PFSK-1 (cell line): ENCODE results near the gene ITGAL.

Experiments used
- FOXP2 ChIP-seq: optimal IDR thresholded peaks from 2 replicates; pipeline ENCODE3; 2011; ENCODE audit warnings: borderline replicate concordance, control low read depth, inconsistent platforms; ENCODE audit not compliant: insufficient read depth; ENCODE audit errors: extremely low read length, extremely low read depth
- POLR2AphosphoS5 ChIP-seq: IDR thresholded peaks from 2 replicates; pipeline ENCODE4 v1.6.1; 2012; ENCODE audit warnings: low read depth, mild to moderate bottlenecking, control low read depth, low read length, moderate library complexity
- REST ChIP-seq, 2 experiments: IDR thresholded peaks; 2 replicates each; pipeline versions ENCODE4 v1.6.1 to v1.8.0; 2011 to 2012; ENCODE audit warnings: low read depth in 2 of 2, low read length in 2 of 2, control low read depth in 1 of 2, inconsistent platforms in 1 of 2, mild to moderate bottlenecking in 1 of 2, moderate library complexity in 1 of 2; ENCODE audit not compliant: insufficient read depth in 1 of 2
- SIN3A ChIP-seq: IDR thresholded peaks from 2 replicates; pipeline ENCODE4 v1.6.1; 2012; ENCODE audit warnings: mild to moderate bottlenecking, low read length, moderate library complexity, borderline replicate concordance; ENCODE audit not compliant: insufficient read depth
- TAF1 ChIP-seq: IDR thresholded peaks from 2 replicates; pipeline ENCODE4 v1.6.1; 2012; ENCODE audit warnings: low read length, control low read depth, borderline replicate concordance; ENCODE audit not compliant: insufficient read depth

The ITGAL gene

GRCh38 chr16:30457743-30458560 lies 14.6 kb upstream of the ITGAL start:
- TF ChIP-seq REST (IDR thresholded peaks at IDR 0.05; ENCODE audit: insufficient read depth in 1 of 2, low read depth in 2 of 2, low read length in 2 of 2): no peak
- no peak for TF ChIP-seq SIN3A
- TF ChIP-seq POLR2AphosphoS5: no peak
- no peak for TF ChIP-seq FOXP2
- no peak for TF ChIP-seq TAF1

- TF ChIP-seq REST (IDR thresholded peaks at IDR 0.05; ENCODE audit: insufficient read depth in 1 of 2, low read depth in 2 of 2, low read length in 2 of 2) (no peak), TAF1 (no peak), SIN3A (no peak), FOXP2 (no peak), POLR2AphosphoS5 (no peak)
These were observed 13.8 kb upstream of the ITGAL start for GRCh38 chr16:30458561-30459394.

GRCh38 chr16:30459456-30459855 lies 13.1 kb upstream of the ITGAL start:
- no peak for TF ChIP-seq FOXP2
- TF ChIP-seq REST (IDR thresholded peaks at IDR 0.05; ENCODE audit: insufficient read depth in 1 of 2, low read depth in 2 of 2, low read length in 2 of 2): no peak

GRCh38 chr16:30464078-30464477 lies 8.5 kb upstream of the ITGAL start:
- no peak for TF ChIP-seq REST (IDR thresholded peaks at IDR 0.05; ENCODE audit: insufficient read depth in 1 of 2, low read depth in 2 of 2, low read length in 2 of 2)

- TF ChIP-seq POLR2AphosphoS5: no peak
- TF ChIP-seq TAF1: no peak
- no peak for TF ChIP-seq SIN3A
- TF ChIP-seq FOXP2: no peak
- no peak for TF ChIP-seq REST (IDR thresholded peaks at IDR 0.05; ENCODE audit: insufficient read depth in 1 of 2, low read depth in 2 of 2, low read length in 2 of 2)
These were observed 2.4 kb upstream of the ITGAL start for GRCh38 chr16:30470170-30470512.
